ENCODE results near the gene DMPK. TPM values are rescaled to one million over a fixed set of nuclear protein-coding genes. Genes with fewer than 3 reads are reported as not detected.

DMPK gene
- polyA plus RNA-seq, 1 donor, result 399 TPM

DNA sequence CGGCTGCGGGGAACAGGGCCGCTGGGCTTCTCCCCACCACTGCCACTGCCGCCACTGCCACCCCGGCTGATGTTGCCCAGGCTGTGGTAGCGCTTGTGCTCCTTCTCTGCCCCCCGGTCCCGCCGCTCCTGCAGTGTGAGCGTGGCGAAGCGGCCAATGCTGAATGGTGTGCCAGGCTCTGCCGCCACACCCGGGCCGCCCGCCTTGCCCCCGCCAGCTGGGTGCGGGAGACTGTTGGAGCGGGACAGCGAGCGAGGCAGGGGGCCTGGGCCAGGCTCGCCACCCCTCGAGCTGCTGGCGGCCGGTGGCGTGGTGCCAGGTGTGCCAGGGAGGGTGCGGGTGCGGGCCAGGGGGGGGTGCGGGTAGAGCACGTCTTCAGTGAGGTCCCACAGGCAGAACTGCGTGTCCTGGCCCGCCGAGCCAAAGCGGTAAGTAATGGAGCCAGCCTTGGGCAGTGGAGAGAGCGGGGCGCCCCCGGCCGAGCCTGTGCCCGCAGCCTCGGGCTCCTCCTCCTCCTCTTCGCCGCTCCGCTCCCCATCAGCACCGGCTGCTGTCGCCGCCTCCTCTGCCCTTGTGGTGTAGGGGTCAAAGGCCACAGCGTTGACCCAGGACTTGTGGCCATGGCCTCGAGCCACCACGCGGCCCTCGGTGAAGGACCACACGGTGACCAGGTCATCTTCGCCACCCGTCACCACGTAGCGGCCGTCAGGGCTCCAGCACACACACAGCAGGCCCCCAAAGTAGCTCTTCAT lies 3.7 kb upstream of the DMPK start:
- DNase-seq, result no peak

DNA sequence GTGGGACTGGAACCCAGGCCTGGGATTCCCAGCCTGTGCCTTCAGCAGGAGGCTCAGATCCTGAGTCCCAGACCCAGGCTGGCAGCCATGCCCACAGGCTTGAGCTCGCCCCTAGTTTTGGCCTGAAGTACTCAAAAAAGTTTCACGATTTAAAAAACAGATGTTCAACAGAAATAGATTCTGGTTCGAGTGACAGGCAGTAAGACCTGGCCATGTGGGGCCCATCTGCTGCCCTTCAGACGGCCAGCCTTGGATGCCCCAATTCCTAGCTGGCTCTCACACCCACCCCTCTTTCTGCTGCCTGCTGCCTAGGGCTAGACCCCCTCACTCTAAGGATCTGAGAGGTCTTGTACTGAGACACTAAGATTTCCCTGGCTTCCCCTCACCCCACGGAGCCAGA lies 2.8 kb upstream of the DMPK start:
- no peak for DNase-seq

GRCh38 chr19:45784096-45784495 lies 1.8 kb upstream of the DMPK start:
- DNase-seq, result no peak

GRCh38 chr19:45782820-45783785 lies 813 bp upstream of the DMPK start:
- DNase-seq, result no peak

DNA sequence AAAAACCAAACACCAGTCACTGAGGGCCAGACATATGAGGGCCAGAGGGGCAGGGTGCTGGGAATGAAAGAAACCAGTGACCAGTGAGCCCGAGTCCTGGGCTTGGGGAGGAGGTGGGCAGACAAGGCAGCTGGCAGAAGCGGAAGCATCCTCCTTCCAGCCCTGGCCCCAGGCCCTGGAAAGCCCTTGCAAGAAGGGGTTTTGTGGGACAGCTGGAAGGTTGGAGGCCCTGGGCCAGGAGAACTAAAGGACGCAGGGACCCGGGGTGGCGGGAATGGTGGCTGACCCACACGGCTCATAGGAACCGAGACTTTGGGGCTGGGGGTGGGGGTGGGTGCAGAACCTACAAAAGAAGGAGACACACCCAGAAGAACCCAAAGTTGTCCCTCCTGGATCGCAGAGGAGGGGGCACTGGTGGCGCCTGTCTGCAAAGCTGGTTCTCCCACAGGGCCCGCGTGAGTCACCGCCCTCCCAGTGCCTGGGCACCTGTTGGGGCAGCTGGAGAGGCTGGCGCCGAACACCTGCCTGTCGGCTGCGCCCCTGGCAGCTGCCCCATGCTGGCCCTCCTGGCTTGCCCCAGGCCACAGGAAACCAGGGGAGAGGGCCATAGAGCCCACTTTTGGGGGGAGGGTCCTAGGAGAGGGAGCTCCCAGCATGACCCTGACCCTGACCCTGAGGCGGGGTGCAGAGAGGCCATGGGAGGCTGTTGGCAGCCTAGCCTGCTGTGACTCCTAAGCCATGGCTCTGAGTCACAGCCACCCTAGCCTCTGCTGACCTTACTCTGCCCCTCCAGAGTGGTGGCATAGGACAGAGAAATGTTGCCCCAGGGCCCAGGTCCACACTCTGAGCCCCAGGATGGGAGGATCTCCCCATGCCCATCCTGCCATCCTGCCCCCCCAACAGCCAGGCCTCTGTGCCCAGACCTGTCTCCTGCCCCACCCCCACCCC lies 802 bp downstream of the DMPK start:
- no peak for DNase-seq

DNA sequence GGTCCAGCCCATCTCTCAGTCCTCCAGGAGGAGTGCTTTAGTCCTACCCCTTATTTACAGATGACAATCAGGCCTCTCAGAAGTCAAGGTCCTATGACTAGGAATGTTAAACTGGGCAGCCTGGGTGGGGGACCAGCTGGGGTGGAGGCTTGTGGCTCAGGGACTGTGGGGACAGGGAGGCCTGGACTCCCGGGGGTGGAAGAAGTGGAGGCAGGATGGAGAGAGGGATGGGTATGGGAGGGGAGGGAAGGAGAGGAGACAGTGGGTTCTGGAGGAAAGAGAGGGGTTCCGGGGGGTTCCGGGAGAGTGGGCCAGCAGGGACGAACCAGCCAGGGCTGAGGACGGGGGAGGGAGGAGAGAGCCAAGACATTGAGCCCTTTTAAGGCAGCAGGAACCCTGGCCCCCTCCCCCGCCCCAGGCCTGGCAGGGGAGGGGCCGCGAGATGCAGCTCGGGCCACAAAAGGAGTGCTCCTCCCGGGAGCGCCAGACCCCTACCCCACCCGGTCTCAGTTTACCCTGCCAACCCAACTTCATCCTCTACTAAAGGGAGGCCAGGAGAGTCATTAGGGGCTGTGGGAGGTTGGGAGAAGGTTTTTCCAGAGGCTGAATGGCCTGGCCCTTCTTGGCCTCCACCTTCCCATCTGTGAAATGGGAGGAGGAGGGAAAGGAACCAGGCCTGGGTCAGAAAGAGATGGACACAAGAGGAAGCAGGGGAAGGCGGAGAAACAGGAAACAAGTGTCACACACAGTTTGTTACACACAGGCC lies 1.7 kb downstream of the DMPK start:
- no peak for DNase-seq

DNA sequence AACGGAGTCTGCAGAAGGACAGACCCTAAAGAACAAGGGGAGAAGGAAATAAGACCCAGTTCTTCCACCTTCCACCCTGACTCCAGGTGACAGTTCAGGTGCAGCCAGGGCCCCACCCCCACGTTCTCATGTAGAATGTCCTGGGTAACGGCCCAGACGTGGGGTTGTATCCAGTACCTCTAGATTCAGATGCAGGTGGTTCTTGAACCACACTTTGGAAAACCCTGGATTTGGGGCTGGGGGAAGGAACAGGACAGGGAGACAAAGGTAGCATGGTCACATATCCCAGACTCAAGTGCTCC lies 2.2 kb downstream of the DMPK start:
- no peak for DNase-seq

DNA sequence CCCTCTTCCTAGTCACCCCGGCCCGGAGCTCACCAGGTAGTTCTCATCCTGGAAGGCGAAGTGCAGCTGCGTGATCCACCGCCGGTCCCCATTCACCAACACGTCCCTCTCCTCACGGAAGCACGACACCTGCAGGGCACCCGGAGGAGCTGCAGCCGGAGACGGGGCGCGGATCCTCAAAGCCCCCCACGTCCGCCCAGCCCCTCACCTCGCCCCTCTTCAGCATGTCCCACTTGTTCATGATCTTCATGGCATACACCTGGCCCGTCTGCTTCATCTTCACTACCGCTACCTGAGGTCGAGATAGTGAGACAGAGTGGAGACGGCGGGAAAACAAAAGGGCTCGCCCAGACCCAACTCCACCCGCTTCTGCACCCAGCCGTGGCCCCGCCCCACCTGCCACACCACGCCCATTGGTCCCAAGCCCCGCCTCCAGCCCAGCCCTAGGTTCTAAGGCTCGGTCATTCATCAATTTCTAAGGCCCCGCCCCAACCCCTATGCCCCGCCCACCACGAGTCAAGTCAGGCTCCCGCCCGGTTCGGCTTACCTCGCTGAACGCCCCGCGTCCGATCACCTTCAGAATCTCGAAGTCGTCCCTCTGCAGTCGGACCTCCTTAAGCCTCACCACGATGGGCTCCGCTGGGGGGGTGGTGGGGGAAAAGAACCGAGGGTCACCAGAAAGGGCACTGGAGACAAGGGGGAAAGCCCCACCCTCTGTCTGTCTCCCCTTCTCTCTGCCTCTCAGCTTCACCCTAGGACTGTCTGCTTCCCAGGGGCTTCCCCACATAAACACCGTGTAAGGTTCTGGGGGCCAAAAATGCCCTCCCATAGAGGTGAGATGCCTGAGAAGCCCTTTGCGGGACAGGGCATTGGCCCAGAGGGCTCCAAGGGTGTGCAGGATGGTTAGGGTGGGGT lies 2.8 kb downstream of the DMPK start:
- DNase-seq, result no peak

DNA sequence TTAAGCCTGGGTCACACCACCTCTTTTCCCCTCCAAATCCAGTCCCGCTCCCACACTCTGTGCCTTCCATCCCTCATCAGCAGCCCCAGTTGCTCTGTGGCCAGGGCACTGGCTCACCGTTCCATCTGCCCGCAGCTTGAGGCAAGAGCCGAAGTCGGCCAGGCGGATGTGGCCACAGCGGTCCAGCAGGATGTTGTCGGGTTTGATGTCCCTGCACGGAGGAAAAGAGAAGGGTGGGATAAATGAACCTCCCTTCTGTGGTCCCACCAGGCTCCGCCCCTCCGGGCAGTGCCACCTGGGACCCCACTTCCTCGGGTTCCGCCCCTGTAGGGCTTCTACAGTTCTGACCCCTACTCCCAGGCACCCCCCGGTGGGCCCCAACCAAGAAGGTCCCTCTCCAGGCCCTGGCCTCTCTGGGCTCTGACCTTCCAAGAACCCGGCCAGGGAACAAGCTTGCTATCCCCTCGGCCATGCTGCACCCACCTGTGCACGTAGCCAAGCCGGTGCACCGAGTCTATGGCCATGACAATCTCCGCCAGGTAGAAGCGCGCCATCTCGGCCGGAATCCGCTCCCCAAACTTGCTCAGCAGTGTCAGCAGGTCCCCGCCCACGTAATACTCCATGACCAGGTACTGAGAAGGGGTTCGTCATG lies 4.2 kb downstream of the DMPK start:
- DNase-seq, result no peak

GRCh38 chr19:45777395-45777961 lies 4.8 kb downstream of the DMPK start:
- no peak for DNase-seq

- DNase-seq, result no peak
Measured at GRCh38 chr19:45774765-45775164, 7.5 kb downstream of the DMPK start.

DNA sequence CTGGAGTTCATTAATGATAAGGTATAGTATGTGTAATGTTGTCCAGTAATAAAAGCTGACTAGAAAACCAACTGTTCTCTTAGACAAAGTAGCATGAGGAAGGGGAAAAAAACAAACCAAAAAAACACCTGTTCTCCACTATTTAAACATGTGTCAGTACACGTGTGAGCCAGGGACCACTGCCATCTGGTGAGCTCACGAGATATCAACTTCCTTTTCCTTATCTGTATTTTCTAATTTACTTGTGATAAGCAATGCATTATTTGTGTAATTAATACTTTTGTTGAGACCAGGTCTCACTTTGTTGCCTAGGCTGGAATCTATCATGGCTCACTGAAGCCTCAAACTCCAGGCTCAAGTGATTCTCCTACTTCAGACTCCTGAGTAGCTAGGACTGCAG lies 8.9 kb downstream of the DMPK start:
- DNase-seq, result no peak

- DNase-seq, result no peak
Measured at GRCh38 chr19:45772912-45773311, 9.4 kb downstream of the DMPK start.

DNA sequence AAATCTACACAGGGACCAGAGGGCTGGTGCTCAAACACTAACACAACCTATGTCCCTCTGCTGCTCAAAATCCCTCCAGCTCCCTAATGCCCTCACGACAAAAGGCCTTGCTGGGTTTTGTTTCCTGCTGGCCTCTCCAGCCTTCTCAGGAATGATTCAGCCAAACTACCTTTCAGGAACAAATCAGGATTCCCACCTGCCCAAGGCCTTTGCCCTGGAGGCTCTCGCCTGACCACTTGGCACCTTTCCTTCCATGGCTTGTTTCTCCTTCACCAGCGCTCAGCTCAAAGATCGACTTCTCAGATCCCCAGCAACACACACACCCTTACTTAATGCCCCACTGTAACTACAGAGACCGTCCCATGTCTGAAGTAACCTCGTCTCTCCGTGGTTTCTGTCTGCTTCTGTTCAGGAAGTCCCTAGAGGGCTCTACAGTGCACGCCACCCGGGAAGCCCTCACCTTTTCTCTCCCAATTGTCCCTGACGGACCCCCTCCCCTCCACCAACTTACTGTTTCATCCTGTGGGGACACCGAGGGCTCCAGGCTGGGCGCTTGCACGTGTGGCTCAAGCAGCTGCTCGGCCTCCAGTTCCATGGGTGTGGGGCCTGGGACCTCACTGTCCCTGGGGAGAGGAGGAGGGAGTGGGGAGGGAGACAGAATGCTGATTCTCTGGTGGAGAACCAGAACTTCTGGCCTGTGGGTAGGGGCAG lies 10.0 kb downstream of the DMPK start:
- DNase-seq, result no peak

DNA sequence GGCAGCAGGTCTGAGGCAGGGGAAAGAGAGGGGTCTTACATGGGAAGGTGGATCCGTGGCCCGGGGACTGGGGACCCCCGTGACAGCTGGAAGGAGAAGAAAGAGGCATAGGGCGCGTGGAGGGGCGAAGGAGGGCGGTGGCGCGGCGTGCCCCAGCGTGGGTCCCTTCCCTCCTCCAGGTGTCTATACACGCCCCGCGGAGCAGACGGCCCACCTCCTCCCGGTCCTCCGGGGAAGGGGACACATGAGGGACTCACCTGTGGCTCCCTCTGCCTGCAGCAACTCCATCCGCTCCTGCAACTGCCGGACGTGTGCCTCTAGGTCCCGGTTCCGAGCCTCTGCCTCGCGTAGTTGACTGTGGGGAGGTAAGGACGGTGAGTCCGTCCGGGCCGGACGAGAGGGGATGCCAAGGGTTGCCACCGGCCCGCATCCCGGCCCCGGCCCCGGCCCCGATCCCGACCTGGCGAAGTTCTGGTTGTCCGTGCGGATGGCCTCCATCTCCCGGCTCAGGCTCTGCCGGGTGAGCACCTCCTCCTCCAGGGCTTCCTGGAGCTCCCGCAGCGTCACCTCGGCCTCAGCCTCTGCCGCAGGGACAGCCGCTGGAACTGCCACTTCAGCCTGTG lies 10.9 kb downstream of the DMPK start:
- DNase-seq, result no peak

- peak; percentile 95 for DNase-seq
Measured at GRCh38 chr19:45770192-45771101, 11.8 kb downstream of the DMPK start.

GRCh38 chr19:45769821-45770191 lies 12.5 kb downstream of the DMPK start:
- DNase-seq, result no peak

Data from hindlimb muscle (tissue), 1 donor.